K562 (cell line): ENCODE results near the gene TMEM234. TPM values are rescaled to one million over a fixed set of nuclear protein-coding genes. Genes with fewer than 3 reads are reported as not detected.
A peak's percentile ranks its signal among the peaks of the same experiment; 100 is the strongest.

ENCODE experiments used
- ATAC-seq: fragments of 200-7000 bp; cut with Tn5 transposase; 3 replicates; pipeline ENCODE4 v1.9.1; 2020; ENCODE audit warnings: moderate library complexity
- BruUV-seq: library from RNA; stranded (reverse); fragments of 400-500 nt; replicated peaks from 2 replicates; lab custom pipeline; 2021; lab: Mats Ljungman, UMichigan
- CTCF ChIA-PET: fragments of 300-600 bp; formaldehyde crosslinking; extraction: SDS; loops from one replicate; lab custom pipeline; 2021; ENCODE audit warnings: low intra/inter-chr PET ratio; lab: Yijun Ruan, JAX
- POLR2A ChIA-PET: fragments of 300-600, 350-650 bp; sonication (Branson Sonifier 250); formaldehyde crosslinking; extraction: SDS; loops from one replicate; lab custom pipeline; 2021; ENCODE audit warnings: antibody characterized with exemption, inconsistent platforms; lab: Yijun Ruan, JAX
- DNase-seq, 4 experiments: peaks; one replicate each; pipeline versions ENCODE4 v3.0.0 to v3.0.0-alpha.2; 2011 to 2018; ENCODE audit warnings: low spot score in 3 of 4, mixed read lengths in 3 of 4; ENCODE audit errors: extremely low read depth in 1 of 4
- FAIRE-seq: peaks from 2 replicates; lab custom pipeline; 2011; peaks lifted over from hg19 to GRCh38; lab: Jason Lieb, UNC
- H2AFZ ChIP-seq: 2 replicates; pipeline ENCODE4 v1.6.0; 2011; ENCODE audit warnings: low read depth, low read length, control low read depth, inconsistent platforms
- H3K27ac ChIP-seq: fragments of 200-600 bp; 3 replicates; pipeline ENCODE4 v1.8.0; 2011; ENCODE audit warnings: low read depth, mild to moderate bottlenecking, control low read depth, inconsistent platforms, low read length, moderate library complexity, mixed read lengths; ENCODE audit errors: extremely low read depth
- H3K27me3 ChIP-seq, 2 experiments: fragments of 300-600 bp in 1 of 2; 2 replicates in 1 of 2; 3 replicates in 1 of 2; pipeline versions ENCODE4 v1.6.0 to v1.8.0; 2011; ENCODE audit warnings: inconsistent platforms in 2 of 2, low read length in 2 of 2, mild to moderate bottlenecking in 1 of 2, mixed read lengths in 1 of 2, moderate library complexity in 1 of 2; ENCODE audit not compliant: control insufficient read depth in 2 of 2, insufficient read depth in 2 of 2
- H3K36me3 ChIP-seq: fragments of 300-600 bp; 3 replicates; pipeline ENCODE4 v1.8.0; 2011; ENCODE audit warnings: mild to moderate bottlenecking, low read length, inconsistent platforms; ENCODE audit not compliant: control insufficient read depth, insufficient read depth
- H3K4me1 ChIP-seq, 2 experiments: fragments of 200-600 bp in 1 of 2; replicated peaks in 1 of 2; 2 replicates in 1 of 2; 3 replicates in 1 of 2; pipeline versions ENCODE4 v1.5.1 to v1.8.0; 2011; ENCODE audit warnings: inconsistent platforms in 2 of 2, low read length in 2 of 2, mild to moderate bottlenecking in 1 of 2, mixed read lengths in 1 of 2, moderate library complexity in 1 of 2; ENCODE audit not compliant: control insufficient read depth in 2 of 2, insufficient read depth in 2 of 2
- H3K4me2 ChIP-seq: 2 replicates; pipeline ENCODE4 v1.6.1; 2011; ENCODE audit warnings: low read length, control low read depth, inconsistent platforms, mixed read lengths; ENCODE audit not compliant: insufficient read depth
- H3K4me3 ChIP-seq: fragments of 200-600 bp; sonication (generic), shearing (Covaris generic); 2 replicates; pipeline ENCODE4 v1.5.1; 2016; ENCODE audit warnings: control low read depth, inconsistent platforms
- H3K79me2 ChIP-seq: fragments of 200-600 bp; 3 replicates; pipeline ENCODE4 v1.8.0; 2011; ENCODE audit warnings: low read length, inconsistent platforms; ENCODE audit not compliant: control insufficient read depth, insufficient read depth
- H3K9ac ChIP-seq, 2 experiments: 2 replicates each; pipeline versions ENCODE4 v1.6.0 to v1.6.1; 2011; ENCODE audit warnings: low read depth in 2 of 2, low read length in 2 of 2, control low read depth in 1 of 2, inconsistent platforms in 1 of 2, mild to moderate bottlenecking in 1 of 2, mixed read lengths in 1 of 2; ENCODE audit not compliant: insufficient read depth in 1 of 2
- H3K9me1 ChIP-seq: one replicate; pipeline ENCODE4 v1.6.0; 2011; ENCODE audit warnings: inconsistent platforms, mild to moderate bottlenecking, low read length, moderate library complexity; ENCODE audit not compliant: control insufficient read depth, insufficient read depth
- H3K9me3 ChIP-seq: replicated peaks from 2 replicates; pipeline ENCODE4 v1.5.1; 2011; ENCODE audit warnings: low read depth, low read length, inconsistent platforms; ENCODE audit not compliant: control insufficient read depth, insufficient read depth
- H4K20me1 ChIP-seq: replicated peaks from 2 replicates; pipeline ENCODE4 v1.6.1; 2011; ENCODE audit warnings: low read length, inconsistent platforms, mixed read lengths; ENCODE audit not compliant: control insufficient read depth, insufficient read depth
- CBFB ChIP-seq: sonication (generic); formaldehyde crosslinking; IDR thresholded peaks from 2 replicates; pipeline ENCODE4 v1.4.0; 2020; ENCODE audit warnings: mild to moderate bottlenecking, missing genetic modification reagents
- NFRKB ChIP-seq: fragments of 450-650 bp; IDR thresholded peaks from 2 replicates; pipeline ENCODE4 v1.6.1; 2016; ENCODE audit warnings: low read depth
- NR1H2 ChIP-seq: sonication (generic); formaldehyde crosslinking; IDR thresholded peaks from 2 replicates; pipeline ENCODE4 v1.4.0; 2020; ENCODE audit warnings: mild to moderate bottlenecking, missing genetic modification reagents
- POLR2AphosphoS2 ChIP-seq: IDR thresholded peaks from 2 replicates; pipeline ENCODE4 v1.6.1; 2012; ENCODE audit warnings: low read length, improper control_type of control experiment
- WGBS: fragments of 100-300 bp; shearing (Covaris generic); methylation state at CpG from one replicate; pipeline ENCODE4 v1.1.6; 2016; ENCODE audit warnings: low coverage, mixed read lengths; ENCODE audit not compliant: insufficient coverage; ENCODE audit errors: missing lambda C conversion rate; 5-methylcytosine and 5-hydroxymethylcytosine counted together
- in situ Hi-C: fragments of 300-500 bp; cut with MboI; formaldehyde crosslinking; loops from 4 replicates; pipeline ENCODE4 v1.15.0; 2018; ENCODE audit warnings: inconsistent platforms, mixed read lengths
- intact Hi-C: fragments of 100-400 bp; cut with micrococcal nuclease; formaldehyde crosslinking; loops from 2 replicates; pipeline ENCODE4 v1.14.2; 2022
- polyA plus RNA-seq, 8 experiments: library from polyadenylated mRNA; depleted of rRNA in 4 of 8; stranded (reverse) in 5 of 8; unstranded in 3 of 8; fragments of >200 nt; fragmentation: Nextera tagmentation in 2 of 8; fragmentation: Illumina TruSeq in 1 of 8; extraction: Ambion mirVana in 2 of 8; extraction: Trizol in 1 of 8; gene quantifications; 2 replicates each; pipeline versions ENCODE4 v1.2.1 to v1.2.3, GENCODE V29; 2011 to 2014; ENCODE audit warnings: inconsistent platforms in 1 of 8, missing spikeins in 1 of 8
- total RNA-seq, 7 experiments: library from RNA; depleted of rRNA in 6 of 7; stranded (reverse); fragments of >200 nt in 6 of 7; fragmentation: Illumina TruSeq in 2 of 7; extraction: Trizol in 2 of 7; gene quantifications; 2 replicates each; pipeline versions ENCODE4 v1.2.1 to v1.2.3, GENCODE V29; 2011 to 2021; ENCODE audit warnings: low replicate concordance in 1 of 7
- TF ChIP-seq, protein P1 (sequence below): fragments of 200-800 bp; sonication (Bioruptor generic); IDR thresholded peaks from 2 replicates; pipeline ENCODE4 v1.6.1; 2017; ENCODE audit warnings: missing genetic modification characterization, missing compliant biosample characterization
- TF ChIP-seq, protein P2 (sequence below): fragments of 450-650 bp; IDR thresholded peaks from 2 replicates; pipeline ENCODE4 v1.6.1; 2016; ENCODE audit warnings: mild to moderate bottlenecking
- TF ChIP-seq, protein P3 (sequence below), 2 experiments: fragments of 450-650 bp in 1 of 2; sonication (generic) in 1 of 2; formaldehyde crosslinking in 1 of 2; IDR thresholded peaks in 1 of 2; conservative IDR thresholded peaks in 1 of 2; 2 replicates each; pipeline versions ENCODE4 v1.6.1 to v1.8.1; 2016 to 2023; ENCODE audit warnings: mild to moderate bottlenecking in 2 of 2, moderate library complexity in 2 of 2, inconsistent platforms in 1 of 2, missing genetic modification reagents in 1 of 2
- TF ChIP-seq, protein P4 (sequence below), 2 experiments: IDR thresholded peaks; 2 replicates each; pipeline ENCODE4 v1.6.1; 2012; ENCODE audit warnings: improper control_type of control experiment in 2 of 2, low read depth in 2 of 2, low read length in 2 of 2, borderline replicate concordance in 1 of 2
- TF ChIP-seq, protein P5 (sequence below), 2 experiments: fragments of 450-650 bp in 1 of 2; sonication (generic) in 1 of 2; formaldehyde crosslinking; conservative IDR thresholded peaks; 2 replicates each; pipeline versions ENCODE4 v1.4.0 to v1.8.1; 2020 to 2022; ENCODE audit warnings: mild to moderate bottlenecking in 1 of 2, missing genetic modification reagents in 1 of 2
- TF ChIP-seq, protein P6 (sequence below): fragments of 450-650 bp; IDR thresholded peaks from 2 replicates; pipeline ENCODE4 v1.6.1; 2016

The TMEM234 gene
- total and polyA plus RNA-seq, 9 of the 15 experiments (the other 6 are each of a cell fraction or from before 2014, with no cell fraction given) = 5.0 to 12.9 (median 7.6) TPM

DNA sequence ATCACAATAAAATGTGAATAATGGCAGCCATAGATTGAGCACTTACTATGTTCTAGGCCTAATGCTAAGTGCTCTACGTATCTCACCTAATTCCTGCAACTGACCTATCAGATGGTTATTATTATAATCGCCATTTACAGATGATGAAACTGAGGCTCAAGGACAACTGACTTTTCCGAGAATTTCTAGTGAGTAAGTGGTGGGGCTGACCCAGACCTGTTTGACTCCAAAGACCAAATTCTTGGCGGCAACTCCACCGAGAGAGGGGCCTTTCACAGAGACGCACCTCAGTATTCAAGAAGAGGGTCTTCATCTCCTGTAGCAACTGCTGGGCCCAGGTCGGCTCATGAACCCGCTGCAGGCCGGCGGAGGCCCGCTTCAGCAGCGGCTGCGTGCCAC lies 573 bp downstream of the TMEM234 start:
- intact Hi-C loops = no loop called here
- peak overlapping the region; percentile 80 for H3K4me3 ChIP-seq
- TSS peak; percentile 60 for BruUV-seq
- TF ChIP-seq POLR2AphosphoS2 (no peak), NR1H2 (CRISPR knock-in tag) (0 out of 2 replicates have a peak, but pooled peaks have one; percentile 60), CBFB (CRISPR knock-in tag) (0 out of 2 replicates have a peak, but pooled peaks have one; percentile 54), NFRKB (0 out of 2 replicates have a peak, but pooled peaks have one; percentile 19)
- TF ChIP-seq, protein P1, sequence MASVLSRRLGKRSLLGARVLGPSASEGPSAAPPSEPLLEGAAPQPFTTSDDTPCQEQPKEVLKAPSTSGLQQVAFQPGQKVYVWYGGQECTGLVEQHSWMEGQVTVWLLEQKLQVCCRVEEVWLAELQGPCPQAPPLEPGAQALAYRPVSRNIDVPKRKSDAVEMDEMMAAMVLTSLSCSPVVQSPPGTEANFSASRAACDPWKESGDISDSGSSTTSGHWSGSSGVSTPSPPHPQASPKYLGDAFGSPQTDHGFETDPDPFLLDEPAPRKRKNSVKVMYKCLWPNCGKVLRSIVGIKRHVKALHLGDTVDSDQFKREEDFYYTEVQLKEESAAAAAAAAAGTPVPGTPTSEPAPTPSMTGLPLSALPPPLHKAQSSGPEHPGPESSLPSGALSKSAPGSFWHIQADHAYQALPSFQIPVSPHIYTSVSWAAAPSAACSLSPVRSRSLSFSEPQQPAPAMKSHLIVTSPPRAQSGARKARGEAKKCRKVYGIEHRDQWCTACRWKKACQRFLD (CRISPR knock-in tag) = 0 out of 2 replicates have a peak, but pooled peaks have one; percentile 7
- TF ChIP-seq, protein P2, sequence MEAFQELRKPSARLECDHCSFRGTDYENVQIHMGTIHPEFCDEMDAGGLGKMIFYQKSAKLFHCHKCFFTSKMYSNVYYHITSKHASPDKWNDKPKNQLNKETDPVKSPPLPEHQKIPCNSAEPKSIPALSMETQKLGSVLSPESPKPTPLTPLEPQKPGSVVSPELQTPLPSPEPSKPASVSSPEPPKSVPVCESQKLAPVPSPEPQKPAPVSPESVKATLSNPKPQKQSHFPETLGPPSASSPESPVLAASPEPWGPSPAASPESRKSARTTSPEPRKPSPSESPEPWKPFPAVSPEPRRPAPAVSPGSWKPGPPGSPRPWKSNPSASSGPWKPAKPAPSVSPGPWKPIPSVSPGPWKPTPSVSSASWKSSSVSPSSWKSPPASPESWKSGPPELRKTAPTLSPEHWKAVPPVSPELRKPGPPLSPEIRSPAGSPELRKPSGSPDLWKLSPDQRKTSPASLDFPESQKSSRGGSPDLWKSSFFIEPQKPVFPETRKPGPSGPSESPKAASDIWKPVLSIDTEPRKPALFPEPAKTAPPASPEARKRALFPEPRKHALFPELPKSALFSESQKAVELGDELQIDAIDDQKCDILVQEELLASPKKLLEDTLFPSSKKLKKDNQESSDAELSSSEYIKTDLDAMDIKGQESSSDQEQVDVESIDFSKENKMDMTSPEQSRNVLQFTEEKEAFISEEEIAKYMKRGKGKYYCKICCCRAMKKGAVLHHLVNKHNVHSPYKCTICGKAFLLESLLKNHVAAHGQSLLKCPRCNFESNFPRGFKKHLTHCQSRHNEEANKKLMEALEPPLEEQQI = no peak
- TF ChIP-seq, protein P3, sequence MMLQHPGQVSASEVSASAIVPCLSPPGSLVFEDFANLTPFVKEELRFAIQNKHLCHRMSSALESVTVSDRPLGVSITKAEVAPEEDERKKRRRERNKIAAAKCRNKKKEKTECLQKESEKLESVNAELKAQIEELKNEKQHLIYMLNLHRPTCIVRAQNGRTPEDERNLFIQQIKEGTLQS (IDR thresholded peaks at IDR 0.05) = peak; percentile 69; the same call in 1 of the 2 replicates
- TF ChIP-seq, protein P3 (CRISPR knock-in tag; conservative IDR thresholded peaks at IDR 0.05) = no peak; the same call in 1 of the 2 replicates
- TF ChIP-seq, protein P4, sequence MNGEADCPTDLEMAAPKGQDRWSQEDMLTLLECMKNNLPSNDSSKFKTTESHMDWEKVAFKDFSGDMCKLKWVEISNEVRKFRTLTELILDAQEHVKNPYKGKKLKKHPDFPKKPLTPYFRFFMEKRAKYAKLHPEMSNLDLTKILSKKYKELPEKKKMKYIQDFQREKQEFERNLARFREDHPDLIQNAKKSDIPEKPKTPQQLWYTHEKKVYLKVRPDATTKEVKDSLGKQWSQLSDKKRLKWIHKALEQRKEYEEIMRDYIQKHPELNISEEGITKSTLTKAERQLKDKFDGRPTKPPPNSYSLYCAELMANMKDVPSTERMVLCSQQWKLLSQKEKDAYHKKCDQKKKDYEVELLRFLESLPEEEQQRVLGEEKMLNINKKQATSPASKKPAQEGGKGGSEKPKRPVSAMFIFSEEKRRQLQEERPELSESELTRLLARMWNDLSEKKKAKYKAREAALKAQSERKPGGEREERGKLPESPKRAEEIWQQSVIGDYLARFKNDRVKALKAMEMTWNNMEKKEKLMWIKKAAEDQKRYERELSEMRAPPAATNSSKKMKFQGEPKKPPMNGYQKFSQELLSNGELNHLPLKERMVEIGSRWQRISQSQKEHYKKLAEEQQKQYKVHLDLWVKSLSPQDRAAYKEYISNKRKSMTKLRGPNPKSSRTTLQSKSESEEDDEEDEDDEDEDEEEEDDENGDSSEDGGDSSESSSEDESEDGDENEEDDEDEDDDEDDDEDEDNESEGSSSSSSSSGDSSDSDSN (IDR thresholded peaks at IDR 0.05; ENCODE audit: borderline replicate concordance in 1 of 2, low read depth in 2 of 2, low read length in 2 of 2) = 0 out of 4 replicates have a peak, but pooled peaks of 1 of the 2 experiments have one; percentile 19
- TF ChIP-seq, protein P5, sequence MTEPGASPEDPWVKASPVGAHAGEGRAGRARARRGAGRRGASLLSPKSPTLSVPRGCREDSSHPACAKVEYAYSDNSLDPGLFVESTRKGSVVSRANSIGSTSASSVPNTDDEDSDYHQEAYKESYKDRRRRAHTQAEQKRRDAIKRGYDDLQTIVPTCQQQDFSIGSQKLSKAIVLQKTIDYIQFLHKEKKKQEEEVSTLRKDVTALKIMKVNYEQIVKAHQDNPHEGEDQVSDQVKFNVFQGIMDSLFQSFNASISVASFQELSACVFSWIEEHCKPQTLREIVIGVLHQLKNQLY (CRISPR knock-in tag; conservative IDR thresholded peaks at IDR 0.05) = no peak
- TF ChIP-seq, protein P6, sequence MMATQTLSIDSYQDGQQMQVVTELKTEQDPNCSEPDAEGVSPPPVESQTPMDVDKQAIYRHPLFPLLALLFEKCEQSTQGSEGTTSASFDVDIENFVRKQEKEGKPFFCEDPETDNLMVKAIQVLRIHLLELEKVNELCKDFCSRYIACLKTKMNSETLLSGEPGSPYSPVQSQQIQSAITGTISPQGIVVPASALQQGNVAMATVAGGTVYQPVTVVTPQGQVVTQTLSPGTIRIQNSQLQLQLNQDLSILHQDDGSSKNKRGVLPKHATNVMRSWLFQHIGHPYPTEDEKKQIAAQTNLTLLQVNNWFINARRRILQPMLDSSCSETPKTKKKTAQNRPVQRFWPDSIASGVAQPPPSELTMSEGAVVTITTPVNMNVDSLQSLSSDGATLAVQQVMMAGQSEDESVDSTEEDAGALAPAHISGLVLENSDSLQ = no peak

More for the DNA sequence above, 573 bp downstream of the TMEM234 start:
- no peaks in the 10 kb centered on the region for H3K9me3 ChIP-seq
- ChIA-PET POLR2A (interaction anchor here (1.0 to 1.9 kb wide), 4 partner anchors 11 to 114 kb away, joined by 3 to 14 read pairs (median 4); partner anchors contain the start of genes DCDC2B and MARCKSL1), CTCF (interaction anchor here (0.7 kb wide), 1 partner anchor 88 kb away, joined by 3 read pairs; no protein-coding TSS in a partner anchor)
- H2AFZ ChIP-seq = peak overlapping the region; percentile 90
- H3K27me3 ChIP-seq = no peaks in the 10 kb centered on the region
- DNase-seq = no peak
- H3K4me2 ChIP-seq = peak overlapping the region; percentile 98
- H3K36me3 ChIP-seq = peaks cover 51% of the 10 kb centered on the region
- H3K9ac ChIP-seq = peak overlapping the region; percentile 94 to 96
- in situ Hi-C loops = no loop called here
- no peak for FAIRE-seq
- peak; percentile 21; the same call in 2 of the 3 replicates for ATAC-seq
- peaks cover 49% of the 10 kb centered on the region for H3K79me2 ChIP-seq
- peaks cover 19 to 22% of the 10 kb centered on the region in 2 experiments; a peak in 4 of 5 replicates for H3K4me1 ChIP-seq
- whole genome bisulfite sequencing = 2% methylated on average over 13 of the region's 13 CpGs
- no peaks in the 10 kb centered on the region for H3K9me1 ChIP-seq
- H4K20me1 ChIP-seq = no peaks in the 10 kb centered on the region
- peak overlapping the region; percentile 90 for H3K27ac ChIP-seq
